WTC11 (cell line): ENCODE data around the gene PACSIN1. TPM values are rescaled to one million over a fixed set of nuclear protein-coding genes. Genes with fewer than 3 reads are reported as not detected.

Experiments used
- AFF4 ChIP-seq: sonication (generic); formaldehyde crosslinking; IDR thresholded peaks from 2 replicates; pipeline ENCODE4 v1.8.1; 2023; ENCODE audit warnings: mild to moderate bottlenecking, missing genetic modification reagents, borderline replicate concordance
- ERG ChIP-seq: fragments of 250-450 bp; sonication (Bioruptor Pico); IDR thresholded peaks from 2 replicates; pipeline ENCODE4 v1.8.0; 2021; ENCODE audit warnings: mild to moderate bottlenecking
- MYBL2 ChIP-seq: sonication (generic); formaldehyde crosslinking; IDR thresholded peaks from 2 replicates; pipeline ENCODE4 v1.8.1; 2023; ENCODE audit warnings: mild to moderate bottlenecking, moderate library complexity, missing genetic modification reagents
- SMAD4 ChIP-seq: sonication (generic); formaldehyde crosslinking; IDR thresholded peaks from 2 replicates; pipeline ENCODE4 v1.8.0; 2022; ENCODE audit warnings: mild to moderate bottlenecking, missing genetic modification reagents
- SOX15 ChIP-seq: fragments of 250-450 bp; sonication (Bioruptor Pico); IDR thresholded peaks from 2 replicates; pipeline ENCODE4 v1.9.0; 2021; ENCODE audit warnings: mild to moderate bottlenecking
- TP53 ChIP-seq: sonication (generic); formaldehyde crosslinking; IDR thresholded peaks from 2 replicates; pipeline ENCODE4 v1.8.1; 2023; ENCODE audit warnings: mild to moderate bottlenecking, missing genetic modification reagents
- ZNF121 ChIP-seq: sonication (generic); formaldehyde crosslinking; IDR thresholded peaks from 2 replicates; pipeline ENCODE4 v1.8.0; 2023; ENCODE audit warnings: missing genetic modification reagents
- ZNF396 ChIP-seq: fragments of 250-450 bp; sonication (Bioruptor Pico); IDR thresholded peaks from 2 replicates; pipeline ENCODE4 v1.8.0; 2021; ENCODE audit warnings: mild to moderate bottlenecking, moderate library complexity, borderline replicate concordance
- ZNF416 ChIP-seq: fragments of 250-450 bp; sonication (Bioruptor Pico); IDR thresholded peaks from 2 replicates; pipeline ENCODE4 v1.9.0; 2021; ENCODE audit warnings: mild to moderate bottlenecking, inconsistent platforms
- ZNF532 ChIP-seq: fragments of 250-450 bp; sonication (Bioruptor Pico); IDR thresholded peaks from 2 replicates; pipeline ENCODE4 v1.9.0; 2021; ENCODE audit warnings: mild to moderate bottlenecking, borderline replicate concordance
- total RNA-seq: library from RNA; stranded (reverse); gene quantifications from 3 replicates; pipeline ENCODE4 v1.2.3, GENCODE V29; 2021
- TF ChIP-seq, protein P1 (sequence below): sonication (generic); formaldehyde crosslinking; conservative IDR thresholded peaks from 2 replicates; pipeline ENCODE4 v1.8.1; 2023; ENCODE audit warnings: mild to moderate bottlenecking, low read depth, missing genetic modification reagents, moderate library complexity
- TF ChIP-seq, protein P2 (sequence below): sonication (generic); formaldehyde crosslinking; IDR thresholded peaks from 2 replicates; pipeline ENCODE4 v1.8.1; 2023; ENCODE audit warnings: mild to moderate bottlenecking, missing genetic modification reagents
- TF ChIP-seq, protein P3 (sequence below): sonication (generic); formaldehyde crosslinking; IDR thresholded peaks from 2 replicates; pipeline ENCODE4 v1.8.0; 2022; ENCODE audit warnings: mild to moderate bottlenecking, missing genetic modification reagents

Gene PACSIN1
- total RNA-seq, 1 experiment from 2014 or later = 12.6 TPM

DNA sequence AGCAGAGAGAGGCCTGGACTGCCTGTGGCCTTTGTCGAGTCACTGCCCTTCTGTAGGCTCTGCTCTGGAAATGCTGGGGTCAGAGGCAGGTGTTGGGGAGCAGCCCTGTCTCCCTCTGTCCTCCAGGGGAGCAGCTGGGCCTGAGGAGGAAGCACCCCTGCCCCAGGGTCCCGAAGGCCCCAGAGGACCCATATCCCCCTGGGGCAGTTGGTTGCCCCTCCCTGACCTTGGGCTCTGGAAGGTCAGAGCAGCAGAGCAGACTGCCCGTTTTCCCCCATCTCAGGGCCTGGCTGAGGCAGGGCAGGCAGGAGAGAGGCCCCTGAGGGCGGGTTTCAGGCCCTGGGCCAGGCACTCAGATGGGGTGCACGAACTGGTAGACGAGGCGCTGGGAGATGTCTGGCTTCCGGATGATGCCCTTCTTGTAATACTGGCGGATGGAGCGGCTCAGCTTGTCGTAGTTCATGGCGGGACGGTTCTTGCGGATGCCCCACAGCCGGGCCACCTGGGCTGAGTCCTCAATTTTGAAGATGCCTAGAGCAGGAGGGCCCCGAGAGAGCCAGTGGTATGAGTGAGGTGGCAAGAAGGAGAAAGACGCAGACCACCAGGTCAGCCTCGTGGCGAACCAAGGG is 72.2 kb downstream of the PACSIN1 start (continued):
- TF ChIP-seq AFF4 = no peak
- no peak for TF ChIP-seq SMAD4
- TF ChIP-seq, protein P1, sequence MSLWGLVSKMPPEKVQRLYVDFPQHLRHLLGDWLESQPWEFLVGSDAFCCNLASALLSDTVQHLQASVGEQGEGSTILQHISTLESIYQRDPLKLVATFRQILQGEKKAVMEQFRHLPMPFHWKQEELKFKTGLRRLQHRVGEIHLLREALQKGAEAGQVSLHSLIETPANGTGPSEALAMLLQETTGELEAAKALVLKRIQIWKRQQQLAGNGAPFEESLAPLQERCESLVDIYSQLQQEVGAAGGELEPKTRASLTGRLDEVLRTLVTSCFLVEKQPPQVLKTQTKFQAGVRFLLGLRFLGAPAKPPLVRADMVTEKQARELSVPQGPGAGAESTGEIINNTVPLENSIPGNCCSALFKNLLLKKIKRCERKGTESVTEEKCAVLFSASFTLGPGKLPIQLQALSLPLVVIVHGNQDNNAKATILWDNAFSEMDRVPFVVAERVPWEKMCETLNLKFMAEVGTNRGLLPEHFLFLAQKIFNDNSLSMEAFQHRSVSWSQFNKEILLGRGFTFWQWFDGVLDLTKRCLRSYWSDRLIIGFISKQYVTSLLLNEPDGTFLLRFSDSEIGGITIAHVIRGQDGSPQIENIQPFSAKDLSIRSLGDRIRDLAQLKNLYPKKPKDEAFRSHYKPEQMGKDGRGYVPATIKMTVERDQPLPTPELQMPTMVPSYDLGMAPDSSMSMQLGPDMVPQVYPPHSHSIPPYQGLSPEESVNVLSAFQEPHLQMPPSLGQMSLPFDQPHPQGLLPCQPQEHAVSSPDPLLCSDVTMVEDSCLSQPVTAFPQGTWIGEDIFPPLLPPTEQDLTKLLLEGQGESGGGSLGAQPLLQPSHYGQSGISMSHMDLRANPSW = no peak
- no peak for TF ChIP-seq MYBL2 (CRISPR knock-in tag)
- TF ChIP-seq ZNF532 = no peak
- TF ChIP-seq, protein P2, sequence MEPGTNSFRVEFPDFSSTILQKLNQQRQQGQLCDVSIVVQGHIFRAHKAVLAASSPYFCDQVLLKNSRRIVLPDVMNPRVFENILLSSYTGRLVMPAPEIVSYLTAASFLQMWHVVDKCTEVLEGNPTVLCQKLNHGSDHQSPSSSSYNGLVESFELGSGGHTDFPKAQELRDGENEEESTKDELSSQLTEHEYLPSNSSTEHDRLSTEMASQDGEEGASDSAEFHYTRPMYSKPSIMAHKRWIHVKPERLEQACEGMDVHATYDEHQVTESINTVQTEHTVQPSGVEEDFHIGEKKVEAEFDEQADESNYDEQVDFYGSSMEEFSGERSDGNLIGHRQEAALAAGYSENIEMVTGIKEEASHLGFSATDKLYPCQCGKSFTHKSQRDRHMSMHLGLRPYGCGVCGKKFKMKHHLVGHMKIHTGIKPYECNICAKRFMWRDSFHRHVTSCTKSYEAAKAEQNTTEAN (CRISPR knock-in tag) = no peak
- TF ChIP-seq ZNF396 (CRISPR knock-in tag) = no peak
- TF ChIP-seq SOX15 = no peak
- TF ChIP-seq ZNF121 (CRISPR knock-in tag) = no peak
- no peak for TF ChIP-seq ERG (CRISPR knock-in tag)
- TF ChIP-seq, protein P3, sequence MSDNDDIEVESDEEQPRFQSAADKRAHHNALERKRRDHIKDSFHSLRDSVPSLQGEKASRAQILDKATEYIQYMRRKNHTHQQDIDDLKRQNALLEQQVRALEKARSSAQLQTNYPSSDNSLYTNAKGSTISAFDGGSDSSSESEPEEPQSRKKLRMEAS (CRISPR knock-in tag) = no peak
- no peak for TF ChIP-seq TP53 (CRISPR knock-in tag)
- TF ChIP-seq ZNF416 (CRISPR knock-in tag) = no peak
